GM12872 (cell line): ENCODE measurements around the gene FBXL22.

ENCODE experiments used
- TF ChIP-seq, protein P1 (sequence below): IDR thresholded peaks from 3 replicates; pipeline ENCODE4 v1.5.1; 2011; ENCODE audit warnings: low read depth, mild to moderate bottlenecking, low read length, moderate library complexity; ENCODE audit not compliant: insufficient read depth

The FBXL22 gene

DNA sequence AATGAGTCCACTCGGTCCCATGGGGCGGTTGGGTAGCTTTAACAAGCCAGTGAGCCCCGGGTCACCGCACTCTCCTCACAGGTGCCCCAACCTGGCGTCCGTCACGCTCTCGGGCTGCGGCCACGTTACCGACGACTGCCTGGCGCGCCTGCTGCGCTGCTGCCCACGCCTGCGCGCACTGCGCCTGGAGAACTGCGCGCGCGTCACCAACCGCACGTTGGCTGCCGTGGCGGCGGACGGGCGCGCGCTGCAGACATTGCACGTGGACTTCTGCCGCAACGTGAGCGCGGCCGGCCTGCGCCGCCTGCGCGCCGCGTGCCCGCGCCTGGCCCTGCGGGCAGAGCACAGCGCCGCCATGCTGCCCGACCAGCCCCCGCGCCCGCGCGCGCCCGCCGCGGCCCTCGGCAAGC is 3.4 kb downstream of the FBXL22 start:
- TF ChIP-seq, protein P1, sequence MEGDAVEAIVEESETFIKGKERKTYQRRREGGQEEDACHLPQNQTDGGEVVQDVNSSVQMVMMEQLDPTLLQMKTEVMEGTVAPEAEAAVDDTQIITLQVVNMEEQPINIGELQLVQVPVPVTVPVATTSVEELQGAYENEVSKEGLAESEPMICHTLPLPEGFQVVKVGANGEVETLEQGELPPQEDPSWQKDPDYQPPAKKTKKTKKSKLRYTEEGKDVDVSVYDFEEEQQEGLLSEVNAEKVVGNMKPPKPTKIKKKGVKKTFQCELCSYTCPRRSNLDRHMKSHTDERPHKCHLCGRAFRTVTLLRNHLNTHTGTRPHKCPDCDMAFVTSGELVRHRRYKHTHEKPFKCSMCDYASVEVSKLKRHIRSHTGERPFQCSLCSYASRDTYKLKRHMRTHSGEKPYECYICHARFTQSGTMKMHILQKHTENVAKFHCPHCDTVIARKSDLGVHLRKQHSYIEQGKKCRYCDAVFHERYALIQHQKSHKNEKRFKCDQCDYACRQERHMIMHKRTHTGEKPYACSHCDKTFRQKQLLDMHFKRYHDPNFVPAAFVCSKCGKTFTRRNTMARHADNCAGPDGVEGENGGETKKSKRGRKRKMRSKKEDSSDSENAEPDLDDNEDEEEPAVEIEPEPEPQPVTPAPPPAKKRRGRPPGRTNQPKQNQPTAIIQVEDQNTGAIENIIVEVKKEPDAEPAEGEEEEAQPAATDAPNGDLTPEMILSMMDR = no peak; the same call in 2 of the 3 replicates

DNA sequence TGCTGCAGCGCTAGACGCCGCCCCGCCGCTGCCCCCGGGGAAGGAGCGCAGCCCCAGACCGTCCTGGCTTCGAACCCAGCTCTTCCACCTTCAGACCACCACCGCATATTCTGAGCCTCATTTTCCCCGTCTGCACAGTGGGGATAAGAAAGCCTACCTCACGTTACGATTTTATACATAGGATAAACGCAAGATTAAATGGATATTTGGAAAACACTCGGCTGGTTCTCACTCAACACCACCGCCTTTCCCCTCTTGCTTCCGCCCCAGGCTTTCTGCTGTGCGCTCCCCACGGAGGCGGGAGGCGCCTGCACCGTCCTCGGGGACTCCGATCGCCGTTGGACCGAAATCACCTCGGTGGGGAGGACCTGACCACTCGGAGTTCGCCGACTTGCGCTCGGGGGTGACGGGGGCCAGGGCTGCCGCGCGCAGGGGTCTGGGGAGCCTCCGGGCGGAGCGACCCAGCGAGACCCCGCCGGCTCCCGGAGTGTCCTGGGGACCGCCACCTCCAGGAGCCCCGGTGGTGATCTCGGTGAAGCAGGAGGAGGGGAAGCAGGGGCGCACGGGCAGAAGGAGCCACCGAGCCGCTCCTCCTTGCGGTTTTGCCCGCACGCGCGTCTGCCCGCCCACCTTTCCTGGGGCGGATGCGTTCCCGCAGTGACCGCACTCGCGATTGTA is 4.0 kb downstream of the FBXL22 start:
- TF ChIP-seq, protein P1 = no peak

DNA sequence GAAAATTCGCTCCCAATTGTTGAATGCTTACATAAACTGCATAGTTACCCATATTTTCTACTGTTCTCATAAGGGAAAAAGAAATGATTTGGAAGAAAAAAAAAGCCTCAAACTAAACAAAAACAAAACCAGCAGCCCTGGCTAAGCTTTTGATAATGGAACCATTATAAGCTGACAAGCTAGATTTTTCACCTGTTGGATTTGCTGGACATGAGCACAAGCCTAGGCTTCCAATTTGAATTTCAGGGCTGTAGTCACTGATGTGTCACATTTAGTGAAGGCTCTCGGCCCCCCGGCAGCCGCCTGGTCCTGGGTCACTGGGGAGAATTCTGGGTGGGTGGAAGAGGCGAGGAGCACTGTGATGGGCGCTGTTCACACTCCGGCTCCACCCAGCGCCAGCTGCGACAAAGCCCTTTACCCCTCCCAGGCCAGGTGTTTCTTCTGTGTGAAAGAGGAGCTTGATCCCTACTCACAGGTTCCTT is 4.6 kb downstream of the FBXL22 start:
- TF ChIP-seq, protein P1 = no peak

DNA sequence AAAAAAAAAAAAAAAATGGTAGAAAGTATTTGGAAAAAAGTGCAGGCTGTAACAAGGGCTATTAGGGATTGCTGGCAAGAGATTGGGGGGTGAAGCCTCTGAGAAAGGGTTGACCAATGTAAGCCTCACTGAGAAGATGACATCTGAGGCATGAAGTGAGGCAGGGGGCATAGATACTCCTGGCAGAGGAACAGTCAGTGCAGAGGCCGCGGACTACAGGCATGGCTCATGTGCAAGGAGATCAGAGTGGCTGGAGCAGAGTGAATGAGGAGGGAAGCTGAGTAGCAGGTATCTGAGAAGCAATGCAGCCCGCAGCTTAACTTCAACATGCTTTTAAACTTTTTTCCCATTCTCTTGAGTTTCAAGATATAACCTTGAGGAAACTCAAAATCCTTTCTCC is 5.4 kb downstream of the FBXL22 start:
- TF ChIP-seq, protein P1 = no peak

DNA sequence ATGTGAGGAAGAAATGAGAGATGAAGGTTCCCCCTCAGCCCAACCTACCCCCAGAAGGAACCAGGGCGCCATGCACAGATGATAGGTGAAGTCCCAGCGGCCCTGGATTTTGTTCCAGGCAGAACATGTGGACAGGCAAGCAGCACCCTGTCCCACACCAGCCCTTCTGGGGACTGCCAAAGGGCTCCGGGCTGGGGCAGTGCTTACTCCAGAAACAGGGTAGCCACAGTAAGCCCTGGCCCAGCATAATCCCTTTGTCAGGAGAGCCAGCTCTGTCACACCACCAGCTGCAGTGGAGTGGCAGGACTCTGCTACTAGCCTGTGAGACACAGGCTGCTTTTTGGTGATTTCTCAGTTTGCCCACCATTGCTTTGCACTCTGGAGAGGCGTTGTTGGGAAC is 6.3 kb downstream of the FBXL22 start:
- TF ChIP-seq, protein P1 = no peak

DNA sequence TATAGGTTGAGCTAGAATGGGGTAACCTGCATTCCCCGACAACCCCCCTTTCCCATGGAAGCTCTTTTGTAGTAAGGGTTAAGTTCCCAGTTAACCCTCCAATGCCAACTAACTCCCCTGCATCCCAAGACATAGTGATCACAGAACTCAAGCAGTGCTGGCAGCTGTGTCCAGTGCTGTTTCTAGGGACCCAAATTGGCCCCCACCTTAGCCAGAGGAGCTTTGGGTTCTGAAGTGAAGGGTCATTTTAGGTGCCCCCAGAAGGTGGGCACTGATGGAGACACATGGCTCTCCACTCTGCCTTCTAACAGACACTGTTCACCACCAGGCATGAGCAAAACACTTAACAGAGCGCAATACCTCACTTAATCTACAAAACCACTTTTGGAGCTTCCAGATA is 7.1 kb downstream of the FBXL22 start:
- TF ChIP-seq, protein P1 = no peak

DNA sequence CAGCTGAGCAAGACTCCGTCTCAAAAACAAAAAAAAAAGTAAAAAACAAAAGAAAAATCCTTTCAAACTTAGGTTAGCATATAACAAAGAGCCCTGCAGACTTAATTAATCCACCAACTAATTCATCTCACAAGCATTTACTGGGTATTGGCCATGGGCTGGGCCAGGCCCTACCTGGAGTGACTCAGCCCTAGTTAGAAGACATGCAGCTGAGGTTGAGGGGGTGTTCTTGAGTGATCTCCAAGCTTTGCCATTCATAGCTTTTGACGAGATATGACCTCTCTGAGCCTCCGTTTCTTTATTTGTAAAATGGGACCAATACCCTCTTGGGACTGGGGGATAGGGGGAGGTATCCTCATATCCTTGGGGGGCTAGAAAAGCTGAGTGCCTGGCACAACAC is 7.8 kb downstream of the FBXL22 start:
- TF ChIP-seq, protein P1 = no peak
